C4-2B (cell line): ENCODE data around the gene G3BP2.

Experiments used
- ZFX ChIP-seq: fragments of 450-650 bp; IDR thresholded peaks from 2 replicates; pipeline ENCODE4 v1.6.1; 2017
- TF ChIP-seq, protein P1 (sequence below): fragments of 450-650 bp; conservative IDR thresholded peaks from 2 replicates; pipeline ENCODE4 v1.5.1; 2017; ENCODE audit warnings: mild to moderate bottlenecking

GRCh38 chr4:75629239-75629638 is 44.0 kb downstream of the G3BP2 start:
- TF ChIP-seq, protein P1, sequence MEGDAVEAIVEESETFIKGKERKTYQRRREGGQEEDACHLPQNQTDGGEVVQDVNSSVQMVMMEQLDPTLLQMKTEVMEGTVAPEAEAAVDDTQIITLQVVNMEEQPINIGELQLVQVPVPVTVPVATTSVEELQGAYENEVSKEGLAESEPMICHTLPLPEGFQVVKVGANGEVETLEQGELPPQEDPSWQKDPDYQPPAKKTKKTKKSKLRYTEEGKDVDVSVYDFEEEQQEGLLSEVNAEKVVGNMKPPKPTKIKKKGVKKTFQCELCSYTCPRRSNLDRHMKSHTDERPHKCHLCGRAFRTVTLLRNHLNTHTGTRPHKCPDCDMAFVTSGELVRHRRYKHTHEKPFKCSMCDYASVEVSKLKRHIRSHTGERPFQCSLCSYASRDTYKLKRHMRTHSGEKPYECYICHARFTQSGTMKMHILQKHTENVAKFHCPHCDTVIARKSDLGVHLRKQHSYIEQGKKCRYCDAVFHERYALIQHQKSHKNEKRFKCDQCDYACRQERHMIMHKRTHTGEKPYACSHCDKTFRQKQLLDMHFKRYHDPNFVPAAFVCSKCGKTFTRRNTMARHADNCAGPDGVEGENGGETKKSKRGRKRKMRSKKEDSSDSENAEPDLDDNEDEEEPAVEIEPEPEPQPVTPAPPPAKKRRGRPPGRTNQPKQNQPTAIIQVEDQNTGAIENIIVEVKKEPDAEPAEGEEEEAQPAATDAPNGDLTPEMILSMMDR, result no peak
- no peak for TF ChIP-seq ZFX
